Left kidney (tissue), 2 donors: ENCODE data around the gene ANKRD31. TPM values are rescaled to one million over a fixed set of nuclear protein-coding genes. Genes with fewer than 3 reads are reported as not detected.
"Not testable (repeated sequence)": the region's sequence is repeated elsewhere in the genome, so short reads cannot be mapped to it uniquely, and the experiment has no call there.

Experiments used
- DNase-seq: peaks from one replicate; pipeline ENCODE4 v3.0.0-alpha.2; 2013
- polyA plus RNA-seq: library from polyadenylated mRNA; unstranded; fragments of 120-200 nt; gene quantifications from one replicate; pipeline ENCODE4 v1.2.1, GENCODE V29; 2013; ENCODE audit not compliant: insufficient read length

The ANKRD31 gene
- polyA plus RNA-seq, 1 donor, result 0.86 TPM

GRCh38 chr5:75142566-75143136 is 94.0 kb downstream of the ANKRD31 start:
- DNase-seq, result no peak

- DNase-seq, result no peak
Observed at GRCh38 chr5:75140277-75140676, 96.4 kb downstream of the ANKRD31 start.

GRCh38 chr5:75138689-75139088 is 98.0 kb downstream of the ANKRD31 start:
- no peak for DNase-seq

DNA sequence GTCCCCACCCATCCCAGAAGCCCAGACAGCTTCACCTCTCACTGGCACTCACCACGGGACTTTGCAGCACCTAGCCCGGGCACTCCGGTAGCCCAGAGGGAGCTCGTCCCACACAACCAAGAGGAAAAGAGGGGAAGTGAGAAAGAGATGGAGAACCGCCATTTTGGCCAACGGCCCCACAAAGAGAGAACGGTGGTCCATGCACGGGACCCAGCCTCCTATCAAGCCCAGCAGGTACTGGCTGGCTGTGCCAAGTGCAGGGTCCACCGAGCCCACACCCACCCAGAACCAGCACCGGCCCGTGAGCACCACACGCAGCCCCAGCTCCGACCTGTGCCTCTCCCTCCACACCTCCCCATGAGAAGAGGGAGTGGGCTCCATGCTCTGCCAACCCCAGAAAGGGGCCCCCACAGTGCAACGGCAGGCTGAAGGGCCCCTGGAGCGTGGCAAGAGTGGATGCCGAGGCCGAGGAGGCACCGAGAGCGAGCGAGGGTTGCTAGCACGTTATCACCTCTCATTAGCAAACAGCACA is 105.8 kb downstream of the ANKRD31 start:
- DNase-seq, result no peak

DNA sequence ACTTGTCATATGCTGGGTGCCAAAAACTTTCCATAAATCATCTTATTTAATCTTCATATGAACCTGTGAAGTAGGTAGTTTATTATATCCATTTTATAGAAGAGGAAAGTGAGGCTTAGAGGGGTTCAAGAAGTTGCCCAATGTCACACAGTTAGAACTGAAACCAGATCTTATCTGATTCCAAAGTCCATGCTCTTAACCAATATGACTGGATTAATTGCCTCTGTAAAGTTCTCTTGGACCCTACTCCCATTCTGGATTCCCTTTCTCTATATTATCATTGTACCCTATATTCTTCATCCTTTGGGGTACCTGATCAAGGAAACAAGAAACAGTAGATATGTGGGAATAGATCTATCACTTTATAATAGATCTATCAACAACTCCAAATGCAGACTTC is 119.8 kb downstream of the ANKRD31 start:
- no peak for DNase-seq

- not testable (repeated sequence) for DNase-seq
Observed at GRCh38 chr5:75114311-75114710, 122.4 kb downstream of the ANKRD31 start.

DNA sequence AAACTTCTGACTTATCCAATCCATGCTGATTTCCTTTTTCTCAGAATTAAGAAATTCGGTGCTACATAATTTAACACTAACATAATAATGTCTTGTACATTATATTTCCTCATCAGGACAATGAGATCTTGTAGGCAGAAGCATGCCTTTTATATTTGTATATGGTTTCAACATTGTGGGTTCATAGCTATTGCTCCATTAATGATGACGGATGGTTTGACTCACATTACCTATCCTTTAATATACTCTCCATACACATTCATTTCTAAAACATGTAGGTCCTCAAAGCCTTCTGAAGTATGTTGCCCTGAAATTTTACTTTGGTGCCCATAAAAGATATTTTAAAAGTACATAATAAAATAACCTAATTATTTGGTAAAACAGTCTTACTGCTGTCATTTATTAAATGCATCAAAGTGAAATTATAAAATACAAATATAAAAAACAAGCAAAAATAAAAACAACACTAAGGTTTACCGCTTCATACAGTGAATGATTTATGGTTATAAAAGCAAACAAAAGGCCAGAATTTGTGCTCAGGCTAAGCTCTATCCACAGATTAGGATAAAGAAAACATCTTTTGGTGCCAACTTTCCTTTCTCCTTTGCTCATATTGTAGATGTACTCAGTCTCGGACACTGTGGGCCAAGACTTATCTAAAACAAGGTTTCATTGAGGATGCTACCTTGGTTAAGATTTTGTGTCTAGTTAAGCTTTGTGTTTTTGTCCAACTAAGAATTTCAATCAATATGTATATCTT is 123.1 kb downstream of the ANKRD31 start:
- no peak for DNase-seq

- no peak for DNase-seq
Observed at GRCh38 chr5:75108931-75109596, 127.6 kb downstream of the ANKRD31 start.

- DNase-seq, result no peak
Observed at GRCh38 chr5:75108515-75108914, 128.2 kb downstream of the ANKRD31 start.

GRCh38 chr5:75095956-75096355 is 140.7 kb downstream of the ANKRD31 start:
- not testable (repeated sequence) for DNase-seq

DNA sequence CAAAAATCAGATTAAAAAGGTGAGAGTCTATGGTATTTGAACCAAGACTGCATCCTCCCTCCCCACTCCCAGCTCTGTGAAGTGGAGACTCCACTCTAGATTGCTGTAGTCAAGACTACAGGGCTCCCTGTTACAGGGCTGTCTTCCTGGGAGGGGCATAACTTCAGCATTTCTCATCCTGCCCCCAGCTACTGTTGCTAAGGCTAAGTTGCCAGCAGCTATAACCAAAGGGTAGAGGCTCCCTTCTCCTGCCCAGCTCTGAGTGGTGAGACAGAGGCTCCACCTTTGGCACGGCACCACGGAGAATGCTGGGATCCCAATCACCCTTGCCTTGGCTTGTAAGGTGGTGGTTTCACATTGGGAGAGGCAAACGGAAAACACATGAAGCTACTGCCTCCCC is 145.1 kb downstream of the ANKRD31 start:
- no peak for DNase-seq

GRCh38 chr5:75089662-75090061 is 147.0 kb downstream of the ANKRD31 start:
- DNase-seq, result no peak

DNA sequence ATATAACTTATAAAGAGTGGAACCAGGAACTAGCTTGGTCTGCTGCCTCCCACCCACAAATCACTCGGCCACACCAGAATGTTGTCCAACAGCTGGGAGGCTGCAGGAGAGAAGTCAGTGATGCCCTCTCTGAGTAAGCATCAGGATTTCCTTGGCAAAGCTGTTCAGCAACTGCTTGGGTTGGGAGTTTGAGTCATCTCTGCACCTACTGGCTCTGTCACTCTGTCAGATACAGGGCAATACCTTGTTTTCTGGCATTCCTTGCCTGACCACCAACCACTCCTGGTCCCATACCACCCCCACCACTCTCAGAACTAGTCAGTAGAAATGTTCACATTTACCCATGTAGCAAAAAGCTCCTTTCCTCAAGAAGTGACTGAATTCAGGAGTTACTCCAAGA is 147.5 kb downstream of the ANKRD31 start:
- no peak for DNase-seq

DNA sequence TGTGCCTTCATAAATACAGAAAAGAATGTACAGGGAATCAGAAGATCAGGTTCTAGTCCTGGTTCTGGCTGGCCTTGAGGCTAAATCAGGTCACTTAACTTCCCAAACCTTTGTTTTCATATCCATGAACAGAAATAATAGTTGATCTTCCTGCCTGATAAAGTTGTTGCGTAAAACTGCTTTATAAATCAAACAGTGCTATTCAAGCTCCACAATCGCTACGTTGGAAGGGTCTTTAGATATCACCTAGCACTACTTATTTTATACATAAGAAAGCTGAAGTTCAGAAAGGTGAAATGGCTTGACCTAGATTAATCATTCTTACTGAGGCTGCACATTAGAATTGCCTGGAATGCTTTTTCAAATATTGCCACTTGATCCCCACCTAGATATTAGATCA is 148.0 kb downstream of the ANKRD31 start:
- DNase-seq, result no peak

- no peak for DNase-seq
Observed at GRCh38 chr5:75081510-75081909, 155.2 kb downstream of the ANKRD31 start.

DNA sequence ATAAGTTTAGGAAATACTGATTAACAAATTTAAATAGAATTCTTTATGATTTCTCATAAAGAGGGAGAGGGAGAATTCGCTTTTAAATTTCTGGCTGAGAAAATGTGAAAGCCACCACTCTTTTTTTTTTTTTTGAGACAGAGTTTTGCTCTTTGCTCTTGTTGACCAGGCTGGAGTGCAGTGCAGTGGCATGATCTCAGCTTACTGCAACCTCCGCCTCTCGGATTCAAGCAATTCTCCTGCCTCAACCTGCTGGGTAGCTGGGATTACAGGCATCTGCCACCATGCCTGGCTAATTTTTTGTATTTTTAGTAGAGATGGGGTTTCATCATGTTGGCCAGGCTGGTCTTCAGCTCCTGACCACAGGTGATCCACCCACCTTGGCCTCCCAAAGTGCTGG is 157.3 kb downstream of the ANKRD31 start:
- not testable (repeated sequence) for DNase-seq

- DNase-seq, result no peak
Observed at GRCh38 chr5:75078027-75078426, 158.7 kb downstream of the ANKRD31 start.

GRCh38 chr5:75072061-75072460 is 164.6 kb downstream of the ANKRD31 start:
- no peak for DNase-seq

DNA sequence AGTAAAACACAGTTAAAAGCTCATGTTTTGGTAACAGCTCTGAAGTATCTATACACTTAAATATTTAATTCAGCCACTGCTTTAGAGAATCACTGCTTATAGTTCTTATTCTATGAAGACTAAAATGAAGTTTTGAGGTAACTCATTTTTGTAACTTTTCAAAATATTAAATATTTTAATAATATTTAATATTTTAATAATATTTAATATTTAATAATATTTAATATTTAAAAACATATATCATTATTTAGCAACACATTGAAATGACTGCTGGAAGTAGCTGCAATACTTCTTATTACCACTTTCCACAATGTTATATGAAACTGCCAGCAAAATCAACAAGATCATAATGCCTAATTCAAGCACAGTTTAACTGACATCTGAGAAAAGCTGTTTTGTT is 165.6 kb downstream of the ANKRD31 start:
- DNase-seq, result no peak

- DNase-seq, result no peak
Observed at GRCh38 chr5:75067434-75067833, 169.2 kb downstream of the ANKRD31 start.

DNA sequence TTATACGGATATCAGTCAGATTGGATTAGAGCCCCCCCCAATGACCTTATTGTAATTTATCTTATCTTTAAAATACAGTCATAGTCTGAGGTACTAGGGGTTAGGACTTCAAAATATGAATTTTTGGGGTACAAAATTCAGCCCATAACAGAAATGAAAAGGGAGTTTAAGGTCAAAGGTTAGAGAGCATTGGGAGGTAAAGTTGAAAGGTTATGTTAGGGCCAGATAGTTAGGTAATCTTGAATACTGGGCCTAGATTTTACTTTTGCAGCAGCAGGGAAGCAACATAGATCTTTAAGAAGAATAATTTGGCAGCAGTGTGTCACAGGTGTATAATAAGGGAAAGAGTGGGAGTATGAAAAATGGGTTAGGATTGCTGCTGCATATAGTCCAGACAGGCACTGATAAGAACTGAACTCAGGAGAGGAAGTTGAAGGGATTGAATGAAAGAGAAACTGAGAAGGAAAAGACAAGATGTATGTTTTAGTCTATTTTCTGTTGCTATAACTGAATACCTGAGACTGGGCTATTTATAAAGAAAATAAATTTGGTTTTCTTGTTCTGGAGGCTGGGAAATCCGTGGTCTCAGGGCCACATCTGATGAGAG is 173.7 kb downstream of the ANKRD31 start:
- DNase-seq, result no peak

- DNase-seq, result no peak
Observed at GRCh38 chr5:75059912-75060545, 176.6 kb downstream of the ANKRD31 start.
